ENCODE results near the gene SMOC1.

DNA sequence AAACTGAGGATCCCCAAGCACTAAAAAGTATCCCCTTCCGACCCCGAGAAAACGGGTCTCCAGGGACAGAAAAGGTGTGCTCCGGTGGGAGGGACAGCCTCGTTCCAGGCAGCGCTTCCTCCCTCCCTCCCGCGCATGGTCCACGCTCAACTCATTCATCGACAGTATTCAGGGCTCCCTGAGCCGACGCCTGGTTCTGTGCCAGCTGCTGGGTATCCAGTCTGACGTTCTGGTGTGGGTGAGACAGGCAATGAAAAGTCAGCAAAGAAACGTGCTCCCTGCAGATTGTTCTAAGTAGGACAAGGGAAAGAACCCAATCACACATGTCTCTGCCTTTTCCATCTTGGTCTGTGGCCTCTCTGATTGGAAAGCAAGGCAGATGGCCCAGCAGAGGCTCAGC lies 19.6 kb upstream of the SMOC1 start:
- TF ChIP-seq HDGF (IDR thresholded peaks at IDR 0.05; ENCODE audit: borderline replicate concordance) (no peak), FOXM1 (IDR thresholded peaks at IDR 0.05; ENCODE audit: borderline replicate concordance) (no peak), SP1 (IDR thresholded peaks at IDR 0.05) (no peak), FOXA1 (IDR thresholded peaks at IDR 0.05) (no peak), BHLHE40 (IDR thresholded peaks at IDR 0.05; ENCODE audit: borderline replicate concordance) (no peak), TARDBP (IDR thresholded peaks at IDR 0.05) (no peak), ARNT (IDR thresholded peaks at IDR 0.05) (no peak), CTBP1 (IDR thresholded peaks at IDR 0.05; ENCODE audit: borderline replicate concordance) (no peak), ELF4 (IDR thresholded peaks at IDR 0.05) (no peak)
- TF ChIP-seq, protein P1, sequence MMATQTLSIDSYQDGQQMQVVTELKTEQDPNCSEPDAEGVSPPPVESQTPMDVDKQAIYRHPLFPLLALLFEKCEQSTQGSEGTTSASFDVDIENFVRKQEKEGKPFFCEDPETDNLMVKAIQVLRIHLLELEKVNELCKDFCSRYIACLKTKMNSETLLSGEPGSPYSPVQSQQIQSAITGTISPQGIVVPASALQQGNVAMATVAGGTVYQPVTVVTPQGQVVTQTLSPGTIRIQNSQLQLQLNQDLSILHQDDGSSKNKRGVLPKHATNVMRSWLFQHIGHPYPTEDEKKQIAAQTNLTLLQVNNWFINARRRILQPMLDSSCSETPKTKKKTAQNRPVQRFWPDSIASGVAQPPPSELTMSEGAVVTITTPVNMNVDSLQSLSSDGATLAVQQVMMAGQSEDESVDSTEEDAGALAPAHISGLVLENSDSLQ (IDR thresholded peaks at IDR 0.05) = no peak
